ENCODE results near the gene C19orf12.

Gene C19orf12

DNA sequence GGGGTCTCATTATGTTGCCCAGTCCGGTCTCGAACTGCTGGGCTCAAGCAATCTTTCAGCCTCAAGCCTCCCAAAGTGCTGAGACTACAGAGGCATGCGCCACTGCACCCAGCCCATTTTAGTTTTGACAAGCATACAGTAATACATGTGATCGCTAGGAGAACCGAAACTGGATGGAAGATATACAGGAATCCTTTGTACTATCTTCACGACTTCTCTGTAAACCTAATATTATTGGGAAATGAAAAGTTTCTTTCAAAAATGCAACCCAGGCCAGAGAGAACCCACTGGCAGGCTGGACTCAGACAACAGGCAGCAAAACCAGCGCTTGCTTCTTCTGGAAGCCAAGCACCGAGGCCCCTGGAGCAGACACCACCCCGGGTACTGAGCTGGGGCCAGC lies 9.4 kb downstream of the C19orf12 start:
- DNase-seq (ENCODE audit: low spot score) (no peak), ATAC-seq (ENCODE audit: low read depth) (no peak)
- Histone ChIP-seq H3K27ac (ENCODE audit: poor library complexity, severe bottlenecking) (no peak overlapping the region), H3K9me3 (ENCODE audit: severe bottlenecking) (no peaks in the 10 kb centered on the region), H3K4me1 (ENCODE audit: insufficient read depth, poor library complexity, severe bottlenecking) (no peaks in the 10 kb centered on the region), H3K27me3 (ENCODE audit: insufficient read depth, poor library complexity, severe bottlenecking) (no peaks in the 10 kb centered on the region), H3K36me3 (ENCODE audit: low read depth) (no peaks in the 10 kb centered on the region; the same call in 1 of the 2 replicates), H3K4me3 (ENCODE audit: severe bottlenecking) (no peak overlapping the region)
- TF ChIP-seq, protein P1, sequence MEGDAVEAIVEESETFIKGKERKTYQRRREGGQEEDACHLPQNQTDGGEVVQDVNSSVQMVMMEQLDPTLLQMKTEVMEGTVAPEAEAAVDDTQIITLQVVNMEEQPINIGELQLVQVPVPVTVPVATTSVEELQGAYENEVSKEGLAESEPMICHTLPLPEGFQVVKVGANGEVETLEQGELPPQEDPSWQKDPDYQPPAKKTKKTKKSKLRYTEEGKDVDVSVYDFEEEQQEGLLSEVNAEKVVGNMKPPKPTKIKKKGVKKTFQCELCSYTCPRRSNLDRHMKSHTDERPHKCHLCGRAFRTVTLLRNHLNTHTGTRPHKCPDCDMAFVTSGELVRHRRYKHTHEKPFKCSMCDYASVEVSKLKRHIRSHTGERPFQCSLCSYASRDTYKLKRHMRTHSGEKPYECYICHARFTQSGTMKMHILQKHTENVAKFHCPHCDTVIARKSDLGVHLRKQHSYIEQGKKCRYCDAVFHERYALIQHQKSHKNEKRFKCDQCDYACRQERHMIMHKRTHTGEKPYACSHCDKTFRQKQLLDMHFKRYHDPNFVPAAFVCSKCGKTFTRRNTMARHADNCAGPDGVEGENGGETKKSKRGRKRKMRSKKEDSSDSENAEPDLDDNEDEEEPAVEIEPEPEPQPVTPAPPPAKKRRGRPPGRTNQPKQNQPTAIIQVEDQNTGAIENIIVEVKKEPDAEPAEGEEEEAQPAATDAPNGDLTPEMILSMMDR (IDR thresholded peaks at IDR 0.05; ENCODE audit: poor library complexity, severe bottlenecking) = no peak

DNA sequence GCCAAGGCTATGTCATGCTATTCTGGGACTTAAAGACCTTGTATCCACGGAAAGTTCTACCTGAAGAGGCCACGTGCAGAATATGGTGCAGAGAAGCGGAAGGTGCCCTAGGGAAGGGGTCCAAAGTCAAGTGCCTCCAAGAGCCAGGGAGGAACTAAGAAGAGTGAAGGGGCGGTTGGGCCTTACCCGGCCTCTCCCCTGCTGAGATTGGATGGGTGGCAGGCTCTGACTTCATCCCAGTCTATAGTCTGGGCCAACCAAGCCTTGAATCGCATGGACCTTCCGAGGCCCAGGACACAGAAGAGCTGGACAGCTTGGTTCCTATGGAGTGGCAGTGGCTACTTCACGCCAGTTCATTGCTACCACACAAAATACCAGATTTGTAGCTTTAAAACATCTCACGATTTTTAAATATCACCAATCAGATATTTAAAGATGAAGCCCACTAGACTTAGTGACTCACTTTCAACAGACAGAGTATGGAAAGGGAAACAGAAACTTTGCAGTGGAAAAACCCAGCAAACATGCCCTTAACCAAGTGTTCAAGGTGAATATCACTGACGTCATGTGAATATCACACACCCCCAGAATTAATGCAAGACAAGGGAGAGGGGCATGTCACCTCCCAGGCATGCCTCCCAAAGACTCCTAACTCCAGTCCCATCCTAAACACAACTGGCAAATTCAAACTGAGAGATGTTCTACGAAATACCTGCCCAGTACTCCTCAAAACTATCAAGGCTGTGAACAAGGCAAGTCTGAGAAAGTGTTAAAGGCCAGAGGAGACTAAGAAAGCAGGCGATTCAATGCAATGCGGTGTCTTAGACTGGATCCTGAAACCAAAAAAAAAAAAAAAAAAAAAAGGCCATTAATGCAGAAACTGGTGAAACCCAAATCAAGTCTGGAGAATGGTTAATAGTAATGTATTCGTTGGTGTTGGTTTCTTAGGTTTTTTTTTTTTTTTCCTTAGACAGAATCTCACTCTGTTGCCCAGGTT lies 10.2 kb downstream of the C19orf12 start:
- Histone ChIP-seq H3K9me3 (ENCODE audit: severe bottlenecking) (no peaks in the 10 kb centered on the region), H3K4me3 (ENCODE audit: severe bottlenecking) (no peak overlapping the region), H3K4me1 (ENCODE audit: insufficient read depth, poor library complexity, severe bottlenecking) (no peaks in the 10 kb centered on the region), H3K27me3 (ENCODE audit: insufficient read depth, poor library complexity, severe bottlenecking) (no peaks in the 10 kb centered on the region), H3K27ac (ENCODE audit: poor library complexity, severe bottlenecking) (no peak overlapping the region), H3K36me3 (ENCODE audit: low read depth) (no peaks in the 10 kb centered on the region; the same call in 1 of the 2 replicates)
- TF ChIP-seq, protein P1 (IDR thresholded peaks at IDR 0.05; ENCODE audit: poor library complexity, severe bottlenecking) = no peak
- DNase-seq (ENCODE audit: low spot score) (no peak), ATAC-seq (ENCODE audit: low read depth) (no peak)

DNA sequence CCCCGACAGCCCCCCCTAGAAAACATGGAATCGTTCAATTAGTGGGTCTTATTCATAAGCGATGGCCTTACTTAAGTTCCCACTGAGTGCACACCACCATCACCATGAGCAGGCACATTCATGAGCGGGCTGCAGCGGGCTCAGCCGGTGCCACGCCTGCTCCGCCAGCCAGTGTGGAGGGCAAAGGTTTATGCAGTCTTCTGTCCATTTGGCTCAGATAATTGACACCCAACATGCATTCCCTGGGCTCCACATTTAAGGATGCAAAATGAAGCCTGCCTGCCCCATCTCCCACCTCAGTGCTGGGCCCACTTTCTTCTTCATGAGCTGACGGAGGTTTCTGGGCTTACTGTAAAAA lies 12.1 kb downstream of the C19orf12 start:
- Histone ChIP-seq H3K4me1 (ENCODE audit: insufficient read depth, poor library complexity, severe bottlenecking) (no peaks in the 10 kb centered on the region), H3K9me3 (ENCODE audit: severe bottlenecking) (no peaks in the 10 kb centered on the region), H3K27ac (ENCODE audit: poor library complexity, severe bottlenecking) (no peak overlapping the region), H3K4me3 (ENCODE audit: severe bottlenecking) (no peak overlapping the region), H3K36me3 (ENCODE audit: low read depth) (no peaks in the 10 kb centered on the region; the same call in 1 of the 2 replicates), H3K27me3 (ENCODE audit: insufficient read depth, poor library complexity, severe bottlenecking) (no peaks in the 10 kb centered on the region)
- TF ChIP-seq, protein P1 (IDR thresholded peaks at IDR 0.05; ENCODE audit: poor library complexity, severe bottlenecking) = no peak
- DNase-seq (ENCODE audit: low spot score) (no peak), ATAC-seq (ENCODE audit: low read depth) (no peak)

DNA sequence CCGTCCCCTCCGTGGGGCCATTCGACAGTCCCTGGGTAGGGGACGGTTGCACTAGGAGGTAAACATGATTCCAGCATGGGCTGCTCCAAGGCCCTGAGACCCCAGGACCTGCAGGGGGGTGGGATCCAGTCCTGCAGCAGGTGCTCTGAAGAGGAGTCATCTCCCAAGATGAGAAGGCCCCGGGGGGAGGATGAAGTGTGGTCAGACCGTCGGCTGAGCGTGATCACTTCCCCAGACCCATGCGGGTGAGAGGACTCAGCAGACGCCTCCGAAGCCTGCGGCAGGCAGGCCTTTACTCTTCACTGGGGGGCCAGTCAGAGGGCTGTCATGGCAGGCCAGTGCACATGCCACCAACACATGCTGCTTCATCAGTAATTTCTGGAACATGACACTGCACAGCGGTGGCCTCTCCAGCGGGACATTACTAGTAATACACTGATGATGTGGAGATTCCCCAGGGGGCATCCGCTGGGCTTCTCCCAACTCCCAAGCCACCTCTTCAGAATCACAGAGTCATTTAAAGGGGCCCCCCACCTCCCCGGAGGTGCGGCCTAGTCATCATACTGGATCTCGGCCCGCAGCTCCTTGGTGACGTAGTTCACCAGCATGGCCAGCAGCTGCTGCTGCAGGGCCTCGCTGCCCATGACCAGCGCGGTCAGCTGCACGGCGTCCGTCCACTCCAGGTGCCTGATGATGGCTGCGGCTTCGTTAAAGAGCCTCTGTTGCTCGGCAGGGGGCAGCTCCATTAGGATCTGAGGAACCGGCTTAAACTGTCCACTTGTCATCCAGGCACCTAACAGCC lies 12.7 kb downstream of the C19orf12 start:
- Histone ChIP-seq H3K9me3 (ENCODE audit: severe bottlenecking) (no peaks in the 10 kb centered on the region), H3K4me3 (ENCODE audit: severe bottlenecking) (no peak overlapping the region), H3K36me3 (ENCODE audit: low read depth) (no peaks in the 10 kb centered on the region; the same call in 1 of the 2 replicates), H3K27ac (ENCODE audit: poor library complexity, severe bottlenecking) (no peak overlapping the region), H3K27me3 (ENCODE audit: insufficient read depth, poor library complexity, severe bottlenecking) (no peaks in the 10 kb centered on the region), H3K4me1 (ENCODE audit: insufficient read depth, poor library complexity, severe bottlenecking) (no peaks in the 10 kb centered on the region)
- no peak for DNase-seq (ENCODE audit: low spot score)
- ATAC-seq (ENCODE audit: low read depth) = no peak
- TF ChIP-seq, protein P1 (IDR thresholded peaks at IDR 0.05; ENCODE audit: poor library complexity, severe bottlenecking) = no peak
